ENCODE measurements around the gene CFAP298.
A peak's percentile ranks its signal among the peaks of the same experiment; 100 is the strongest.

The CFAP298 gene

DNA sequence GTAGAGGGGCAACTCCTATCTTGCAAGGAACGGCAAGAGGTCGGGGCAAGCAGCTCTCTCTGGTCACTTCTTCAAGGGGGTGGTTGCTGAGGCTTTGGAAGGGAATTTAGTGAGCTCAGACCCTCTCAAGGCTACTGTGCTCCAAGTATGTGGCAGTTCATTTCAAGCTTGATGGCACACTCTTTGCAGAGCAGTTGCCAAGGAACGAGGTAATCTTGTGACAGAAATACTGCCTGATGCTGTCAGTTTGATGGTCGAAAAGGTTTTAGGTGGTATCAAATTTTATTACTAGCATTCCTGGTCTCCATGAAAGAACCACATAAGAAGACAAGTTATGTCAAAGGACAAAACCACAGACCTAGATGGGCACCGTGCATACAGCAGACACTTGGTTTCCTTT lies 13.1 kb downstream of the CFAP298 start:
- DNase-seq (ENCODE audit: low spot score): no peak

DNA sequence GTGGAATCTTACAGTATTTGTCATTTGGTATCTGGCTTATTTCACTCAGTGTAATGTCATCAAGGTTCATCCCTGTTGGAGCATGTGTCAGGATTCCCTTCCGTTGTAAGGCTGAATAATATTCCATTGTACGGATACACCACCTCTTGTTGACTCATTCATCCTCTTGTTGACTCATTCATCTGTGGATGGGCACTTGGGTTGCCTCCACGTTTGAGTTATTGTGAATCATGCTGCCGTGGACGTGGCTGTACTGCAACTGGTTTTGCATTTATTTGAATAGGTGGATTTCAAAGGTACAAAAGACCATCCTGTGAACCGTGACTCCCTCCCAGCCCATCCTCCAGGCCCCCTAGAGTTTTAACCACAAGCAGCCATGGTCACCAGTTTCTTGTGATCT lies 15.0 kb downstream of the CFAP298 start:
- no peak for DNase-seq (ENCODE audit: low spot score)

DNA sequence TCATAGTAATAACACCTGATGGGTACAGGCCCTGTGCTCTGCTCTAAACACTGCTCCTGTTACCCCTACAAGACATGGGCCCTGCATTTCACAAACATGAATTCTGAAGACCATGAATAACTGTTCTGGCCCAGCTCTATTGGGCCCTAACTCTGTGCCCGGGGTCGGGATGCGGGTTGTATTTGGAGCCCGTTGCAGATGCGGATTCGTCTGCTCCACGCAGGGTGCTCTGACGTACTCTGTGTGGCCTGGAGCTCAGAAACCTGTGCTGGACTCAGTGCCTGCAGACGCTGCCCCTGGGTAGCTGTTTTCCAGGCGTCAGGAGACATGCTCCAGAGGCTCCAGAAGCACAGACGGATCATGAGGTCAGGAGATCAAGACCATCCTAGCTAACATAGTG lies 16.7 kb downstream of the CFAP298 start:
- DNase-seq (ENCODE audit: low spot score): no peak

DNA sequence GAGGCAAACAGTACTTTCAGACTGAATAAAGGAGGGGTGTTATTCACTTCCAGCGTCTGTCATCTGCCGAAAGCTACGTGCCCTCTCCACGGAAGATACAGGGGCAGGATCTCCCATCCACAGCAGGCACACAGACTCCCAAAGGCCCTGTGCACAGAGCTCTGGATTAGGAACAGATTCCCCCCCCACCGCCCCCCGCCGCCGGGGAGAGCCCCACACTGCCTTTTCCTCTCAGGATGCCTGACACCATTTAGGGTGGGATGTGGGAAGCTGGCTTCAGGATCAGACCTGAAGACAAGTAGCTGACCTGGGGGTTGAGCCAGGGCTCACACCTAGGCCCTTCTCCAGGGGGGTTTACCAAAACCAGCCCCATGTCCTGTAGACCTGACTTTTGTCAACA lies 18.5 kb downstream of the CFAP298 start:
- no peak for DNase-seq (ENCODE audit: low spot score)

DNA sequence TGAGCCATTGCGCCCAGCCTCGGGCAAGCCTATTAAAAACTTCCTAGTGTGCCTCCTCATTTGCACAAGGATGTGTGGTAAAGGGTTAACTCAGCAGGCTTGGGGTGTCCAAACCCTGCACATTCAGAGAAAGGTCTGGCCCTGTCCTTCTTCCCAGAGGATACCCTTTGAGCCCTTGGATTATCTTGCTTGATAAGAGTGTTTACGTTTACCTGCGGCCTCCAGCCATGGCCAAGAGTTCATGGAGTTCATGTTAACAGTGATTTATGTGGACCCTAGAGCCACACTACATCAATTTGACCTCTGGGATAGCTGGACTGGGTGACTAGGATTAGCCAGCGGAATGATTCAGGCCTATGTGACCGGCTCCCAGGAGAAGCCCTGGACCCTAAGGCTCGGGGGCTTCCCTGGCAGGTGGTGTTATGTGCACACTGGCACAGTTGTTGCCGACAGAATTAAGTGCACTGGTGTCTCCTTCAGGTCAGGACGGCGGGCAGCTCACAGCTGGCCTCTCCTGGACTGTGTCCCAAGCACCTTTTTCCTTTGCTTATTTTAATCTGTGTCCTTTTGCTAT lies 19.2 kb downstream of the CFAP298 start:
- DNase-seq (ENCODE audit: low spot score): no peak

DNA sequence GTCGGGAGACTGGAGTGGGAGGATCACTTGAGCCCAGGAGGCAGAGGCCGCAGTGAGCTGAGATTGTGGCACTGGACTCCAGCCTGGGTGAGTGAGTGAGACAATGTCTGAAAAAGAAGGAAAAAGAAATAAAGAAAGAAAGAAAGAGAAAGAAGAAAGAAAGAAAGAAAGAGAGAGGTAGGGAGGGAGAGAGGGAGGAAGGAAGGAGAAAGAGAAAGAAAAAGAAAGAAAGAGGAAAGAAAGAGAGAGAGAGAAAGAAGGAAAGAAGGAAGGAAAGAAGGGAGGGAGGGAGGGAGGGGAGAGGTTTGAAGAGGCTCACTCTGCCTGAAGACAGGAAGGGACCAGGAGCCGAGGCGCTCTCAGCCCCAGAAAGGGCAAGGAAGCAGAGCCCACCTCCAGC lies 22.0 kb downstream of the CFAP298 start:
- DNase-seq (ENCODE audit: low spot score): no peak

DNA sequence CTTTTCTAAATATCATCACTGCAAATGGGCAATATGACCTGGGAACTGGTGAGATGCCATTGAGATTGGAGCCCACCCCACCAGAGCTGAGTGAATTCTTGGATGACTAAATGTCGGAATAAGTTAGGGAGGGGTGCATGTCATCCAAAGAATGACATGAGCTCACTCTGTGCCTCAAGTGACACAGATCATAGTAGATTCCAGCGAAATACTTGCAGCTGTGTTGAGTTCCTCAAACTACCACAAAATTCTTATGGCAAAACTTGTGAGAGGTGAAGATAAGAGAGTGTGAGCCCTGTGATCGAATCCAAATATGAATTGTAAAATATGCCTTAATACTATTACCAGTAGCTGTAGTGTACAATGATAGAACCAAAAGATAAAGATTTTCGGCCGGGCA lies 24.5 kb downstream of the CFAP298 start:
- DNase-seq (ENCODE audit: low spot score): no peak

DNA sequence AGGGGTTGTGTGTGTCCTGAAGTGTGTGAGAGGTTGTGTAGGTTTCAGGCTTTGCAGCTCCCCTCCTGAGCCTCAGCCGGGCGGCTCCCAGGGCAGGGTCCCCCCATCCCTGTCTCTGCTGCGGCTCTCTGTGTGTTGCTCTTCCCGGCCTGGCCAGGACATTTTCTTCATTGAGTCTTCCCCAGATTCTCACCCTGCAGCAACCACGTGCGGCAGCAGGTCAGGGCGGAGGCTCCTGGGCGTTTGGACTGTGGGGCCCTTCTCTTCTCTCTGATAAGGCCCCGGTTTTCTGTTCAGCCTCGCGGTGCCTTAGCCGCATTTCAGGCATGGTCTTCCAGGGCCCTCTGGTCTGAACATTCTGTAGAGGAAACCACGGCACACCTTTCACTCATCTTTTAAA lies 25.1 kb downstream of the CFAP298 start:
- DNase-seq (ENCODE audit: low spot score): no peak

DNA sequence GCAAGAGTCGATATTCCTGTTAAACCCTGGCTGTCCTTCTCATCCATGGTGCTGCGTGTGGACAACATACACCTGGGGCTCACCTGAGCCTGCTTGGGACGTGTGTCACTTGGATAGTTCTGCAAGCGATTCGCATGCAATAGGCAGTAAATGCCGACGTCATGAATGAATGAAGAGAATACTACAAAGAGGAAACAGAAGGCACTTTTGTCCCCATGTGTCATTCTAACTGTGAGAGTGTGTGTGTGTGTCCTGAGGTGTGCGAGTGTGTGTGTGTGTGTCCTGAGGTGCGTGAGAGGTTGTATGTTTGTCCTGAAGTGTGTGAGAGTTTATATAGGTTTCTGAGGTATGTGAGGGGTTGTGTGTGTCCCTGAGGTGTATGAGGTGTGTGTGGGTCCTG lies 26.2 kb downstream of the CFAP298 start:
- no peak for DNase-seq (ENCODE audit: low spot score)

DNA sequence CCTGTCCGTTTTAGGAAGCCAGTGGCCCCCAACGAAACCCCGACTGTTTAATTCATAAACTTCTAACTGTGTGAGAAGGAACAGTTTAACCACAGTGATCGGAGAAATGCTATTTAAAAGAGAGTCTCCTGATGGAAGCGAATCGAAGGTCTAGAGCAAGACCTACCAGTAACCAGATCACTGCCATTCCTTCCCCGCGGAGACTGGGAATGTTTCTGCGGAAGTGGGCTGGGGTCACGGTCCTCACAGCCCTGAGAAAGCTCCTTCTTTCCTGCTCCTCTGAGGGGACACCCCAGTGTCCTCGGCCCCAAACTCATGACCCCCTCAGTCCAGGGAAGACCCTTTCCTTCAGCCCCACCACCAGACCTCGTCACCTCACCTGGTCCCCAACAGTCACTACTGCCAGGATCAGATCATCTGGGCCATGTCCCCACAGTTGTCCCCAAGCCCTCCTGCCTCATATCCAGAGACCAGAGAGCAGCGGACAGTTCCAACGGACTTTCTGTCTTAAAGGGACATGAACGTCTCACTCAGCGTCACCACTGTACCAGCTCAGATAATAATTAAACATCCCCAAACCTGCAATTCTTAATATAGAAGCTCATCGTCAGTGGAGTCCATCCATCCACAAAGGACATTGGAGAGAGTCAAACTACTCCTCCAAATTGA lies 27.0 kb downstream of the CFAP298 start, which contains the start of gene TCP10L:
Gene TCP10L, minus strand, starts transcription at position 482 of the 669 bp plus-strand sequence. CDS start 1,219 bp downstream, outside the sequence.
- no peak for DNase-seq (ENCODE audit: low spot score)

DNA sequence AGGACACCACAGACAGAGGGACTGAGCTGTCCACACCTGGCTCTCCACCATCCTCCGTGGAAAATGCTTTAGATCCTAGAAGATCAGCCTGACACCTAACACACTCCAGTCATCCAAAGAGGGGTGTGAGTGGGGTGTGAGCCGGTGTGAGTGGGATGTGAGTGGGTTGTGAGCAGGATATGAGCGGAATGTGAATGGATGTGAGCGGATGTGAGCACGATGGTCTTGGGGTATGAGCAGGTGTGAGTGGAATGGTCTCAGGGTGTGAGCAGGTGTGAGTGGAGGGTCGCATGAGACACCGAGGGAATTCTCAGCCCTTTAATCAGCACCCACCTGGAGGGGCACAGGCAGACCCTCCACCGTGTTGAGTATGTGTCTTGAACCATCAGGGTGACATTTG lies 27.7 kb downstream of the CFAP298 start:
- no peak for DNase-seq (ENCODE audit: low spot score)

DNA sequence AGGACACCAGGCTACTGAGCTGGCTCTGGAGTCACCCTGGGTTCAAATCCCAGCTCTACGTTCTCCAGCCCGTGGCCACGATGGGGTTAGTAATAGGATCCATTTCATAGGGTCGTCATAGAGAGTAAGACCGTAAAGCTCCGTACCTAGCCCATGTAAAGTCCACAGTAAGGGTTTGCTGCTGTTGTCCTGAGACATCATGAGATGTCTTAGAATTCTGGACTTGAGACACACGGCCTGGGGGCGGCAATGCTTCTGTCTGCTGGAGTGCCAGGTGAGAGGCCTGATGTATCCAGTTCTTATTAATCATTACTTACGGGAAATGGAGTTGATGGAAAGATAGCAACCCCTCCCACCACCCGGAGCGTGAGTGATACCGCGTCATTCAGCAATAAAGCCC lies 30.4 kb downstream of the CFAP298 start:
- no peak for DNase-seq (ENCODE audit: low spot score)

DNA sequence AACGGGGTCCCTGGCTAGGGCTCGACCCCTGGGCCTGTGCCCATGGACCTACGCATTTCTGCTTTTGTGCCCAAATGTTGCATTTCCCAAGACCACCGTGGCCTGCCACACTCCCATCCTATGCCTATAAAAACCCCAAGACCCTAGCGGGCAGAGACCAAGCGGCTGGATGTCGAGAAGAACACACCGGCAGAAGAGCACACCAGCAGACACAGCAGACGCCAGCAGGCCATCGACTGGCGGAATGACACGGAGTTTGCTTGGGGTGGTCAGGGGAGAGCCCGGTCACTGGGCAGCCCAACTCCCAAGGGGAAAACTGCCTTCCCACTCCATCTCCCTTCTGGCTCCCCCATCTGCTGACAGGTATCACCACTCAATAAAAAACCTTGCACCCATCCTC lies 31.2 kb downstream of the CFAP298 start:
- no peak for DNase-seq (ENCODE audit: low spot score)

DNA sequence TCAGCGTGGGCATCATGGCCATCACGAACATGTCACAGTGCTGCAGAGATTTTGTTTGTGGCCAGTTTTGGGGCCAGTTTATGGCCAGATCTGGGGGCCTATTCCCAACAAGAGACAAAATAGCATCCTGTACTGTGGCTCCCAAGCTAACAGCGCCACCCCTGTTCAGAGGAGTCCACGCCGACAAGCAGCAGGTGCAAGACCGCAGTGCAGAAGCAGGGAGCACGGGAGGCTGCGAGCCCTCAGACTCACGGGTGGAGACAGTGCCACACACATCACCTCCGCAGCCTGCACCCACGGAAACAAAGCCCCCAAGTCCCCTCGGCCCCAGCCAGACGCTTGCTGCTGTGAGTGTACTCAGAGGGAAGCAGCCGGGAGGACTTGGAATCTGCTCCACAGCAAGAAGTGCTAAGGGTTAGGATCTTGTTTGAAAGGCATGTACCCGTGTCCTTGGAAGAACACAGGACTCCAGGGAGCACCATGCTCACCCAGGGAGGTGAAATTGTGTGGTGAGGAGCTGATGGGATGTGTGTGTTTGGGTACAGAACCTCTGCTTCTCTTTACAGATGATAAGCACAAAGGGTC lies 34.0 kb downstream of the CFAP298 start:
- DNase-seq (ENCODE audit: low spot score): no peak

DNA sequence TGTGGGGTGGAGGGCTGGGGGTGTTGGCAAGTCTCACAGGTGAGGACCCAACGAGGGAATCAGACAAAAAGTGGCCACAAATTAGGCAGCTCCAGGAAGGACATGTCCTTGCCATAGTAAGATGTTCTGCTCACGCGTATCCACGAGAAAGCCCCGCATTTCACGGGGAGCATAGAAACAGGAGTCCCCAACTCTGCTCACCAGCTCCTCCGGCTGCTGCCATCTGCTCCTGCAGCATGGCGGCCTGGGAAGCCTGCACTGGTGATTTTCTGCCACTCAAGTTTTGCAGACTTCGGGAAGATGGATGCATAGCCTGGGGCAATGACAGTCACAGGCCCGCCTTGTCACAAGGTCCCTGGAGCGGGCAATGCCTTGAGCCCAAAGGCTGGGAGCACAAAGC lies 36.2 kb downstream of the CFAP298 start:
- DNase-seq (ENCODE audit: low spot score): no peak

DNA sequence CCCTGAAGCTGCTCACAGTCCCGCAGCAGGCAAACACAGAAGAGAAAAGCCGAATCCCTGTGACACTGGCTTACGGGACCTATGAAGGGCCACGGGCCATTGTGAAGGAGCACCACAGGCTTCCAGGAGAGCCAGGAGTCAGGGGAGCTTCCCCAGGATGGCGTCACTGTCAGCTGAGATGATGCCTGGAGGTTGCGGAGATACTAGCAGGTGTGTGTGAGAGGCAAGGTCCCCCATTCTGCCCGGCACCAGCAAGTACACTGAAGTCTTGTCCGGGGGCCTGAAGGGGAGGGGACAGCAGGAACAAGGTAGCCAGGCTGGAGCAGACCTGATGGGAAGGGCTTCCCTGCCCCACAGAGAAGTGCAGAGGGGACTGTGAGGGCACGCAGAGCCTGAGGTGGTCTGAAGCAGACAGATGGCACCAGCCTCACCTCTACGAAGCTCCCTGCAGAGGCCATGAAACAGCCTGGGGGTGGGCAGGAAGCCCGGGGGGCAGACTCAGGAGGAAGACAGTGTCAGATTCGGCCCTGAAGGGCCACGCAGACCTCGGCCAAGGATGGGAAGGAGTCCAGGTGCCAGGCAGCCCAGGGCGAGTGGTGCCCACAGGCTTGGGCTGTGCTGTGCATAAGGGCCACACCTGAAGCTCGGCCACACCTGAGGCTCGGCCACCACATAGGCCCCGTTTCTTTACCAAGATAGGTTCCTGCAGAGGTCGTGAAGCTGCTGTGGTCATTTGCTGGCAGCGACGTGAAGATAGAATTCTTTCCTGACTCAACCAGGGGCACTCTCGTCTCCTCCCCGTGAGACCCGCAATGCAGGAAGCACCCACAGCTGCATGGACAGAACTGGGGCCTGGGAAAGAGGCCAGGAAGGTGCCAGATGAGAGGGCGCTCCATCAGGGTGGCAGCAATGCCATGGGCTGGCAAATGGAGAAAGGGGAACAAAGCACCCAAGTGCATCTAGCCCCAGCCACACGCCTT lies 36.9 kb downstream of the CFAP298 start:
- no peak for DNase-seq (ENCODE audit: low spot score)

DNA sequence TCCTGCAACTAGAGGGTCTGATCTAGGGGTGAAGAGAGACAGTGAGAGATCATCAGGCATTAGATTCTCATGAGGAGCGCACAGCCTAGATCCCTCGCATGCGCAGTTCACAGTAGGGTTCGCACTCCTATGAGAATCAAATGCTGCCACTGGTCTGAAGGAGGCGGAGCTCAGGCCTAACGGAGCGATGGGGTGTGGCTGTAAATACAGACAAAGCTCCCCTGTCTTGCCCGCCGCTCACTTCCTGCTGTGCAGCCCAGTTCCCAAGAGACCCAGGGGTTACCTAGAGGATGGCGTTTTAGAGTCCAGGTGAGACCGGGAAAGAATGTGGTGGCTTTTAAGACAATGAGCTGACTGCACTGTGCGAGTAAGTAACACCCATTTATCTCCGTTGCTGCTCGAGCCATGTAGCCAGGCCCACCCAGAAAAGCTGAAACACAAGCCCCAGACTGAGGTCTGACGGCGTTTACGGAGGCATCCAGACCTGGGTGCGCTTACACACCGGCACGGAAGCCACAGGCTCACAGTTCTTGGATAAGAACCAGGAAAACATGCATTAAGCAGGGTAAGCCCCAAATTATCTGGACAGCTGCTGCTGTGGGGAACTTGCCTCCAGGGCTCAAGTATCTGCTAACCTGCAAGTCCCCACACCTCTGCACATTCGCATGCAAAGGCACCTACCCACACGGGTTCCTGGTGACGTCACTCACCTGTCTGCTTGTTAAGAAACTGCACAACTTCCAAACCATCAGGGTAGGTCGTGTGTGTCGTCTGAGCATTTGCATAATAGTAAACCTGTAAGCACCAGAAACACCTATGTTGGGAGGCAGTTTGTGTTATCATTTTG lies 39.4 kb downstream of the CFAP298 start:
- DNase-seq (ENCODE audit: low spot score): no peak

DNA sequence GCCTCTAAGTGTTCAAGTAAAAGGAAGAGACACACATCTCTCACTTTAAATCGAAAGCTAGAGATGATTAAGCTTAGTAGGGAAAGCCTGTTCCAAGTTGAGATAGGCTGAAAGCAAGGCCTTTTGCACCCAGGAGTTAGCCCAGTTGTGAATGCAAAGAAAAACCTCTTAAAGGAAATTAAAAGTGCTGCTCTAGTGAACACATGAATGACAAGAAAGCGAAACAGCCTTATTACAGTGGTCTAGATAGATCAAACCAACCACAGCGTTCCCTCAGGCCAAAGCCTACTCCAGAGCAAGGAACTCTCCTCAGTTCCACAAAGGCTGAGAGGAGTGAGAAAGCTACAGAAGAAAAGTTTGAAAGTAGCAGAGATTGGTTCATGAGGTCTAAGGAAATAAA lies 41.7 kb downstream of the CFAP298 start:
- no peak for DNase-seq (ENCODE audit: low spot score)

DNA sequence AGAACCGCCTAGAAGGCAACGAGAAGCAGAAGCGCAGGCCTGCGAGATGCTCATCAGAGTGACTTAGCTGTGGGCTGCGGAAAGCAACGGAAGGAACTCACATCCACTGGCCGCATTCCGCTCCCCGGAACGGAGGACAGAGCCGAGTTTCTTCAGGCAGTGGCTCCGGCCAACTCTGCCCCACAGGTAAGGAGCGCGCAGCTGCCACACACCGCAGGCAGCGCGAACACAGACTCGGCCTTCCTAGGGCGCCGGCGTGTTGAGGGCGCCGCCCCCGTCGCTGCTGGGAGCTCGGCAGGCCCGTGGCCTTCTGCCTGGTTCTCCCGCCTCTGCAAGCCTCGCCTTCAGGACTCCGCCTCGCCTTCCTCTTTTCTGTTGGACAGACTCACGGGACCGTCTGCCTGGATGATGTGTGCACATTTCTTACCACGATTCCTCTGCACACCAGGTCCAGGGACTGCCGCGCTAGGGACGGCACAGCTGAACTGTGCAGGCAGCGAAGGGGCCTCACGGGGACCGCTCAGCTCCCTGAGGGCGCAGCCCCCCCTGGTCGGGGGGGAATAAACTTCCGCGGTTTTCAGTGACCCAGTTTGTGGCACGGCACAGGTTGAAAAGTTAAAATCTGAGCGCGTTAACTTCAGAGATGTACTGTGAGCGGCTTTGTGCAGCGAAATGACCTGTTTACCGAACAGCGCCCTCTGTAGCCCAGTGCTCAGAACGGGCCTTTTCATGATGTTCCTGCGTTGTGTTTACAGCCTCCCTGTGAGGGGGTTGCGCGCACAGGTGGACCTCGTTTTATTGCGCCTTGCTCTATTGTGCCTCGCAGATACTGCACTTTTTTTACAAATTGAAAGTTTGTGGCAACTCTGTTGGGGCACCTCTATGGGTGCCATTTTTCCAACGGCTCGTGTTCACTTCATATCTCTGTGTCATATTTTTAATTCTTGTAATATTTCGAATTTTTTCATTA lies 42.6 kb downstream of the CFAP298 start:
- peak; percentile 47 for DNase-seq (ENCODE audit: low spot score)

DNA sequence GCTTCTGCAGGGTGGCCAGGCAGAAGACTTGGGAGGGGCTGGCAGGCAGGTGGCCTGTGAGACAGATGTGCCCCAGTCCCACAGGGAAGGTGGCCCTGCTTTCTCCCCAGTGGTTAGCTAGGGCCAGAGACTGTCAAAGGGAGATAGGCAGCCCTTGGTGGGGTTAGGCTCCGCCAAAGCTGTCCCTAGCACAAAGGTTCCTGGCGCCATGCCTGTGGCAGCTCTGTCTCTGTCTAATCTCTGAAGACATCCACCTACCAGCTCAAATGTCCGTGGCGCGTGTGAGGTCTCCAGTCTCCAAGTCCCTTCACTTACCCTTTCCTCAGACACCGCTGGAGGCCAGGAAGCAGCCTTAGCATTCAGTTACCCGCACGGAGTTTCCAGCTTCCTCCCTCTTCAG lies 44.6 kb downstream of the CFAP298 start:
- DNase-seq (ENCODE audit: low spot score): no peak

Measured in putamen (tissue), 1 donor.